22Rv1 (cell line): Measurements from ENCODE around the gene PHF21A.

Experiments used
- H3K27ac ChIP-seq: fragments of 450-650 bp; 2 replicates; pipeline ENCODE4 v1.5.1; 2017
- ZFX ChIP-seq: fragments of 450-650 bp; IDR thresholded peaks from 2 replicates; pipeline ENCODE4 v1.6.1; 2017; ENCODE audit warnings: antibody characterized with exemption, borderline replicate concordance
- TF ChIP-seq, protein P1 (sequence below): fragments of 450-650 bp; IDR thresholded peaks from 2 replicates; pipeline ENCODE4 v1.5.1; 2017; ENCODE audit warnings: mild to moderate bottlenecking

The PHF21A gene

DNA sequence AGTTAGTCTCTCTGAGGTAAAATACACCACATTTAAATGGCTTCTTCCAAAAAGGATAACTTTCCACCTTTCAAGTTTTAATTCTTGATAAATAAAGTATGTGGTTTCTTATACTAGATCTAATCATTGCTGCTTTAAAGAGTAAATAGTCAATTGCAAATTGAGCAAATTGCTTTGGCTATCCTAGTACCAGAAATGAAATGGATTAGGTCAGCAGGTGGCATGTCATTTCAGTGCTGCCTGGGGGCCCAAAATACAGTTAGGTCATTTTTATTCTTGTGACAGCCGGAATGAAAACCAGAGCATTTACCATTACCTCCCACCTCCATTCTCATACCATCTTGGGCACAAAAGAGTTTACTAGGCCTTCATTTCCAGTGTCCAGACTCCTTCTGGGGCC, 70.2 kb downstream of the PHF21A start:
- no peak overlapping the region for H3K27ac ChIP-seq
- no peak for TF ChIP-seq ZFX
- TF ChIP-seq, protein P1, sequence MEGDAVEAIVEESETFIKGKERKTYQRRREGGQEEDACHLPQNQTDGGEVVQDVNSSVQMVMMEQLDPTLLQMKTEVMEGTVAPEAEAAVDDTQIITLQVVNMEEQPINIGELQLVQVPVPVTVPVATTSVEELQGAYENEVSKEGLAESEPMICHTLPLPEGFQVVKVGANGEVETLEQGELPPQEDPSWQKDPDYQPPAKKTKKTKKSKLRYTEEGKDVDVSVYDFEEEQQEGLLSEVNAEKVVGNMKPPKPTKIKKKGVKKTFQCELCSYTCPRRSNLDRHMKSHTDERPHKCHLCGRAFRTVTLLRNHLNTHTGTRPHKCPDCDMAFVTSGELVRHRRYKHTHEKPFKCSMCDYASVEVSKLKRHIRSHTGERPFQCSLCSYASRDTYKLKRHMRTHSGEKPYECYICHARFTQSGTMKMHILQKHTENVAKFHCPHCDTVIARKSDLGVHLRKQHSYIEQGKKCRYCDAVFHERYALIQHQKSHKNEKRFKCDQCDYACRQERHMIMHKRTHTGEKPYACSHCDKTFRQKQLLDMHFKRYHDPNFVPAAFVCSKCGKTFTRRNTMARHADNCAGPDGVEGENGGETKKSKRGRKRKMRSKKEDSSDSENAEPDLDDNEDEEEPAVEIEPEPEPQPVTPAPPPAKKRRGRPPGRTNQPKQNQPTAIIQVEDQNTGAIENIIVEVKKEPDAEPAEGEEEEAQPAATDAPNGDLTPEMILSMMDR, result no peak

DNA sequence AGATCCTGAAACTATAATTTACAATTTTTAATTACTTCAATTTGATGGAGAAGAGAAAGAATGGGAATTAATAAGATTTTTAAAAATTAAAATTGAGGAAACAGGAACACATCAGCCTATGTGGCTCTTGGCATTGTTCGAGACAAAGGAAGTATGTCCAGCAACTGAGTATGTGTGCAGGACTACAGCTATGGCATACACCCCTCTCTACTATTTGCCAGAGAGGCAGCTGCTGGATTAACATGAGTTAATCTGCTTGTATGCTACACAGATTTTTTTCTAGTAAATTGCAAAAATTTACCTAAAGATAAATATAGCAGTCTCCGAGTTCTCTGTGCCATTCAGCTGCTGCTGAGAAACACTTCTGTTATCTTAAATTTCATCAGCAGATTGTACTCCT, 70.6 kb downstream of the PHF21A start:
- no peak overlapping the region for H3K27ac ChIP-seq
- no peak for TF ChIP-seq ZFX
- TF ChIP-seq, protein P1, result no peak

DNA sequence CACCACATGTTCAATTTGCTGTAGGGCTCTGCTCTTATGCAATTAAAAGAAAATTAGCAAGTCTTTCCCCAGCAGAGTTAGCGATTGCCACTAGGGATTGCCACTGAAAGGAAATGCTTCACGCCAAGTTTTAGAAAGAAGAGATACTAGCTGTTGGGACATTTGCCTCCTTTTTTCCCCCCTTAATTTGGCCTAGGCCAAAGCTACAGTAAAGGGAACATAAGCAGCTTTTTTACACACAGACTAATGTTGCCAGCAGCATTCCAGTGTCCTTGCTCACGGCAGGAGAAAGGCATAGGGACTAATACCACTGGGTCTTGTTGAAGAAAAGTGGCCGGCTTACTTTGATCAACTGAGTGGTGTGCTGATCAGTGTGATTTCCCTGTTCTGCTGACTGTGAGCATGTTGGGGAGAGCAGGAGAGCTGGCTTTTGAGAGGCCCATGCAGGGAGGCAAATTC, 71.2 kb downstream of the PHF21A start:
- TF ChIP-seq, protein P1, result no peak
- TF ChIP-seq ZFX, result no peak
- no peak overlapping the region for H3K27ac ChIP-seq

DNA sequence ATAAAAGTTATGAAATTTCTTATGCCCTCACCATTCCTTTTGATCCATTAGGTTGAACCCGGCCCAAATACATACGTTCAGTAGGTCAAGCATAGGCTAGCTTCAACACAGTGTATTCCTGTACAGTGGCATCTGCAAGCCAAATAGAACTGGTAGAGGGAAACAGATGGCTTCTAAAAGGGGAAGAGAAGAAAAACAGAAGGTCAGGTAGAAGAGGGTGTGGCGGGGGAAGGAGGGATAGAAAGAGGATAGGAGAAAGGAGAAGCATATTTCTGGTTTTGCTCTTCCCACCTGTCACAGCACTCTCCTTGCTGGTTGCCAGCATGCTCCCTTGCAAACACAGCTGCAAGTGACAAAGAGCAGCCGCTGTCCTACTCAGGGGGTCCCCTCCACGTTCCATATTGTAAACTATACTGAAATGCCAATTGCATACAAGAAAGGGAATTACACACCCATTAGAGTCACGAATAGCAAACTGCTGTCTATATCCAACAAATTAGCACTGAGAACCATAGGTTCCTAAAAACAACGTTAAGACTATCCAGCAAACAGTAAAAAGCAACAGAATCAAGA, 71.8 kb downstream of the PHF21A start:
- no peak for TF ChIP-seq ZFX
- TF ChIP-seq, protein P1, result no peak

DNA sequence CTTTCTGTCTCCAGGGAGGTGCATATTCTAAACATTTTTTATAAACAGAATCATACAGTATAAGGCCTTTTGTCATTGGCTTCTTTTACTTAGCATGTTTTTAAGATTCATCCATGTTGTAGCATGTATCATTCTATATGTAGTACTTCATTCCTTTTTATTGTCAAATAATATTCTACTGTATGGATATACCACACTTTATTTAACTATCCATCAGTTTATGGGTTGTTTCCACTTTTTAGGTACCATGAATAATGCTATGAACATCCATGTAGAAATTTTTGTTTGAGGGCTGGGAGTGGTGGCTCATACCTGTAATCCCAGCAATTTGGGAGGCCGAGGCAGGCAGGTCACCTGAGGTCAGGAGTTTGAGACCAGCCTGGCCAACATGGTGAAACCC, 73.1 kb downstream of the PHF21A start:
- no peak for TF ChIP-seq ZFX
- TF ChIP-seq, protein P1, result no peak
- peak overlapping the region; percentile 27 for H3K27ac ChIP-seq

More for the DNA sequence above, 71.8 kb downstream of the PHF21A start:
- no peak overlapping the region for H3K27ac ChIP-seq

DNA sequence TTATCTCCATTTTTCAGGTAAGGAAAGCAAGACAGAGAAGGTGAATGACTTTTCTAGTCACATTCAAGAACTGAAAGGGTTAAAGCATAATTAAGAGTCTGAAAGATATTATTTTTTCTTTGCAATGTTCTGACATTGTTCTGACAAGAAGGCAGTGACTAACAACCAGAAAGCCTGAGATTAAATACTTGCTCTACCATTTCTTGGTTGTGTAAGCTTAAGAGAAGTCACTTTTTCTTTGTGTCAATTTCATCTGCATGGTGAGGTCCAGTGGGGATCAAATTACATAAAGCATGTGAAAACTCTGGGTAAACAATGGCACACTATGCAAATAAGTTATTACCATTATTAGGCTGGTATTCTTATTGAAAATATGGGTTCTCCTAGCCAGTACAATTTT, 73.7 kb downstream of the PHF21A start:
- H3K27ac ChIP-seq, result peak overlapping the region; percentile 27
- no peak for TF ChIP-seq ZFX
- TF ChIP-seq, protein P1, result no peak

DNA sequence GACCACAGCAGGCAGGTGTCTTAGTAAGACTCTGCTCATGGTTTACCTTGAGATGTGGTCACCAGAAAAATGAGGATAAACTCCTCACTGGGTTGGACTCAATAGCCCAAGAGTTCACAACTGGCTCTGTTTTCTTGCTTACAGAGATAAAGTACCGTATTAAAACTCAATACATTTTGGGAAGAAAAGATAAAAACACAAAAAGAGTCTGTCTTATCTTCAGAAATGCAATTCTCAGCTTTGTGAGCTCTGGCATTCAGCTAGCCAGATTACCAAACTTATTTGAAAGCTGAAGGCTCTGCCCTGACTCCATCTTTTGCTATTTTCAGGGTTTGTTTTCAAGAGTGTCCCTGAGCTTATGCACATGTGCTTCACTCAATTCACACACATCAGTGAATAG, 75.4 kb downstream of the PHF21A start:
- no peak overlapping the region for H3K27ac ChIP-seq

More for the DNA sequence above, 75.4 kb downstream of the PHF21A start:
- TF ChIP-seq, protein P1, result no peak
- no peak for TF ChIP-seq ZFX
